OCI-LY7 (cell line): ENCODE data around the gene KAT2A.

Experiments
- CTCF ChIP-seq: fragments of 200-600 bp; sonication (generic); conservative IDR thresholded peaks from 2 replicates; pipeline ENCODE4 v1.5.1; 2014; ENCODE audit warnings: mild to moderate bottlenecking, antibody characterized with exemption, low read length, moderate library complexity, mixed read lengths
- EZH2phosphoT487 ChIP-seq: fragments of 200-600 bp; sonication (generic); IDR thresholded peaks from 2 replicates; pipeline ENCODE4 v1.6.1; 2018; ENCODE audit warnings: low read depth, borderline replicate concordance, mild to moderate bottlenecking, mixed run types, antibody characterized with exemption, low read length, moderate library complexity, mixed read lengths

DNA sequence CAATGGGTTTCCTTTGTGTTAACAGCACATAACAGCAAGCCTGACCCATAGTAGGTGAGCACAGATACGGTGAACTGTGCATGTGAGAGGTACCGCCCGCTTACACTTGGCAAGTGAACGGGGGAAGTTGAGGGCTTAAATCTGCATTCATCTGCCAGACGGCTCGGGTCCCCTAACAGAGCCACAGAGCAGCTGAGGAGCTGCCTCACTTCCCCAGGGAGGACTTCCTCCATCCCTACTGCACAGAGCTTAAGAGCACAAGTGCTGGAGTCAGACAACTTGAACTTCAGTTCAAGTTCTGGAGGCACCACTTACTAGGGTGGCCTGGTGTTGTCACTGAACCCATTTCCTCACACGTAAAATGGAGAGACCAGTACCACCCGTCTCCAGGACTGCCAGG is 20.2 kb upstream of the KAT2A start:
- TF ChIP-seq CTCF (no peak), EZH2phosphoT487 (no peak)
